Panc1 (cell line): ENCODE data around the gene ADARB2. TPM values are rescaled to one million over a fixed set of nuclear protein-coding genes. Genes with fewer than 3 reads are reported as not detected.

Experiments
- ATAC-seq: fragments of 200-7000 bp; cut with Tn5 transposase; 2 replicates; pipeline ENCODE4 v1.9.1; 2020; ENCODE audit warnings: mild to moderate bottlenecking, moderate library complexity
- BruUV-seq: library from RNA; stranded (reverse); fragments of 400-500 nt; replicated peaks from 2 replicates; lab custom pipeline; 2021; lab: Mats Ljungman, UMichigan
- CTCF ChIA-PET: fragments of 300-600 bp; sonication (Branson Sonifier 250); formaldehyde crosslinking; loops from one replicate; lab custom pipeline; 2022; ENCODE audit warnings: antibody characterized with exemption; lab: Charles Lee
- POLR2A ChIA-PET: fragments of 300-600 bp; sonication (Branson Sonifier 250); formaldehyde crosslinking; loops from one replicate; lab custom pipeline; 2022; ENCODE audit warnings: antibody characterized with exemption; lab: Charles Lee
- DNase-seq: peaks from one replicate; pipeline ENCODE4 v3.0.0-alpha.2; 2010; ENCODE audit warnings: low read depth, low spot score
- H3K27ac ChIP-seq: 2 replicates; pipeline ENCODE4 v1.5.1; 2011; ENCODE audit warnings: mild to moderate bottlenecking, low read length, inconsistent platforms
- H3K27me3 ChIP-seq: fragments of 200-500 bp; sonication (Bioruptor generic); 2 replicates; pipeline ENCODE4 v1.6.0; 2014; ENCODE audit warnings: low read length, inconsistent platforms; ENCODE audit not compliant: control insufficient read depth, insufficient read depth
- H3K36me3 ChIP-seq: fragments of 200-500 bp; sonication (Bioruptor generic); 2 replicates; pipeline ENCODE4 v1.5.1; 2014; ENCODE audit warnings: inconsistent platforms, mild to moderate bottlenecking, low read length, moderate library complexity; ENCODE audit not compliant: control insufficient read depth, insufficient read depth
- H3K4me1 ChIP-seq: 2 replicates; pipeline ENCODE4 v1.5.1; 2011; ENCODE audit warnings: inconsistent platforms, mild to moderate bottlenecking, low read length, moderate library complexity; ENCODE audit not compliant: control insufficient read depth, insufficient read depth
- H3K4me3 ChIP-seq, 2 experiments: 2 replicates each; pipeline ENCODE4 v1.5.1; 2011 to 2012; ENCODE audit warnings: low read depth in 2 of 2, low read length in 2 of 2, mild to moderate bottlenecking in 2 of 2, inconsistent platforms in 1 of 2, moderate library complexity in 1 of 2
- H3K9me3 ChIP-seq: fragments of 200-500 bp; sonication (Bioruptor generic); 2 replicates; pipeline ENCODE4 v1.5.1; 2014; ENCODE audit warnings: low read depth, mild to moderate bottlenecking, inconsistent platforms, low read length, moderate library complexity; ENCODE audit not compliant: control insufficient read depth, insufficient read depth
- POLR2AphosphoS5 ChIP-seq: IDR thresholded peaks from 2 replicates; pipeline ENCODE4 v1.6.1; 2012; ENCODE audit warnings: mild to moderate bottlenecking, low read depth, low read length, moderate library complexity
- SIN3A ChIP-seq: IDR thresholded peaks from 2 replicates; pipeline ENCODE4 v1.6.1; 2012; ENCODE audit warnings: low read depth, mild to moderate bottlenecking, low read length, moderate library complexity, borderline replicate concordance; ENCODE audit not compliant: insufficient read depth
- TCF7L2 ChIP-seq: IDR thresholded peaks from 2 replicates; pipeline ENCODE4 v1.6.1; 2011; ENCODE audit warnings: mild to moderate bottlenecking, low read depth, low read length, inconsistent platforms
- in situ Hi-C: cut with HindIII; loops from 2 replicates; pipeline ENCODE4 v1.10.0; 2016; ENCODE audit warnings: low sequenced_read_pairs, low pct_unique_long_range_greater_than_20kb
- intact Hi-C: fragments of 100-400 bp; cut with micrococcal nuclease; formaldehyde crosslinking; loops from one replicate; pipeline ENCODE4 v1.10.0; 2022; ENCODE audit not compliant: unreplicated experiment
- total RNA-seq: library from RNA; stranded (reverse); gene quantifications from one replicate; pipeline ENCODE4 v1.2.1, GENCODE V29; 2021; ENCODE audit not compliant: unreplicated experiment
- TF ChIP-seq, protein P1 (sequence below), 2 experiments: IDR thresholded peaks; 2 replicates each; pipeline ENCODE4 v1.6.1; 2011 to 2012; ENCODE audit warnings: low read depth in 2 of 2, control low read depth in 1 of 2, low read length in 1 of 2, mild to moderate bottlenecking in 1 of 2, moderate library complexity in 1 of 2; ENCODE audit not compliant: insufficient read depth in 1 of 2
- TF ChIP-seq, protein P2 (sequence below): fragments of 450-650 bp; IDR thresholded peaks from 2 replicates; pipeline ENCODE4 v1.5.1; 2017; ENCODE audit warnings: mild to moderate bottlenecking

Gene ADARB2
- total RNA-seq, 1 experiment from 2014 or later, result 0.31 TPM

DNA sequence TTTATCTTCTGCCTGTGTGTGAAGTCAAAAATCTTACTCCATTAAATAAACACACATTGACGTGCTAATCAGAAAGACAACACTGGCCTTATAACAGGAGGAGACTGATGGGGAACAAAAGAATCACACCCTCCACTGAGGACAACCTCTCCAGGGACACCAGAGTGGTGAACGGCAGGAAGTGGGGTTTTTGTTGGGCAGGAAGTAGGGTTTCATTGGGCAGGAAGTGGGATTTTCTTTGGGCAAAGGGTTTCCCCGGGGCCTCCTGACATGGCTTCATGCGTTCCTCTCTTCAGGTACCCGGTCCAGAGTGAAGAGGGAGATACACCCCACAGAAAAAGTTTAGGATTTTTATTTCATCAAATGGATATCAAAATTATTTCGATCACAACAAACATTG lies 30.6 kb downstream of the ADARB2 start:
- TF ChIP-seq, protein P1, sequence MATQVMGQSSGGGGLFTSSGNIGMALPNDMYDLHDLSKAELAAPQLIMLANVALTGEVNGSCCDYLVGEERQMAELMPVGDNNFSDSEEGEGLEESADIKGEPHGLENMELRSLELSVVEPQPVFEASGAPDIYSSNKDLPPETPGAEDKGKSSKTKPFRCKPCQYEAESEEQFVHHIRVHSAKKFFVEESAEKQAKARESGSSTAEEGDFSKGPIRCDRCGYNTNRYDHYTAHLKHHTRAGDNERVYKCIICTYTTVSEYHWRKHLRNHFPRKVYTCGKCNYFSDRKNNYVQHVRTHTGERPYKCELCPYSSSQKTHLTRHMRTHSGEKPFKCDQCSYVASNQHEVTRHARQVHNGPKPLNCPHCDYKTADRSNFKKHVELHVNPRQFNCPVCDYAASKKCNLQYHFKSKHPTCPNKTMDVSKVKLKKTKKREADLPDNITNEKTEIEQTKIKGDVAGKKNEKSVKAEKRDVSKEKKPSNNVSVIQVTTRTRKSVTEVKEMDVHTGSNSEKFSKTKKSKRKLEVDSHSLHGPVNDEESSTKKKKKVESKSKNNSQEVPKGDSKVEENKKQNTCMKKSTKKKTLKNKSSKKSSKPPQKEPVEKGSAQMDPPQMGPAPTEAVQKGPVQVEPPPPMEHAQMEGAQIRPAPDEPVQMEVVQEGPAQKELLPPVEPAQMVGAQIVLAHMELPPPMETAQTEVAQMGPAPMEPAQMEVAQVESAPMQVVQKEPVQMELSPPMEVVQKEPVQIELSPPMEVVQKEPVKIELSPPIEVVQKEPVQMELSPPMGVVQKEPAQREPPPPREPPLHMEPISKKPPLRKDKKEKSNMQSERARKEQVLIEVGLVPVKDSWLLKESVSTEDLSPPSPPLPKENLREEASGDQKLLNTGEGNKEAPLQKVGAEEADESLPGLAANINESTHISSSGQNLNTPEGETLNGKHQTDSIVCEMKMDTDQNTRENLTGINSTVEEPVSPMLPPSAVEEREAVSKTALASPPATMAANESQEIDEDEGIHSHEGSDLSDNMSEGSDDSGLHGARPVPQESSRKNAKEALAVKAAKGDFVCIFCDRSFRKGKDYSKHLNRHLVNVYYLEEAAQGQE (IDR thresholded peaks at IDR 0.05; ENCODE audit: insufficient read depth in 1 of 2, low read depth in 2 of 2, low read length in 1 of 2), result no peak
- TF ChIP-seq SIN3A, result no peak
- TF ChIP-seq, protein P2, sequence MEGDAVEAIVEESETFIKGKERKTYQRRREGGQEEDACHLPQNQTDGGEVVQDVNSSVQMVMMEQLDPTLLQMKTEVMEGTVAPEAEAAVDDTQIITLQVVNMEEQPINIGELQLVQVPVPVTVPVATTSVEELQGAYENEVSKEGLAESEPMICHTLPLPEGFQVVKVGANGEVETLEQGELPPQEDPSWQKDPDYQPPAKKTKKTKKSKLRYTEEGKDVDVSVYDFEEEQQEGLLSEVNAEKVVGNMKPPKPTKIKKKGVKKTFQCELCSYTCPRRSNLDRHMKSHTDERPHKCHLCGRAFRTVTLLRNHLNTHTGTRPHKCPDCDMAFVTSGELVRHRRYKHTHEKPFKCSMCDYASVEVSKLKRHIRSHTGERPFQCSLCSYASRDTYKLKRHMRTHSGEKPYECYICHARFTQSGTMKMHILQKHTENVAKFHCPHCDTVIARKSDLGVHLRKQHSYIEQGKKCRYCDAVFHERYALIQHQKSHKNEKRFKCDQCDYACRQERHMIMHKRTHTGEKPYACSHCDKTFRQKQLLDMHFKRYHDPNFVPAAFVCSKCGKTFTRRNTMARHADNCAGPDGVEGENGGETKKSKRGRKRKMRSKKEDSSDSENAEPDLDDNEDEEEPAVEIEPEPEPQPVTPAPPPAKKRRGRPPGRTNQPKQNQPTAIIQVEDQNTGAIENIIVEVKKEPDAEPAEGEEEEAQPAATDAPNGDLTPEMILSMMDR, result no peak
- no peak for TF ChIP-seq TCF7L2
- TF ChIP-seq POLR2AphosphoS5, result no peak
- BruUV-seq, result no TSS peak
- POLR2A ChIA-PET, result no interaction called here
- DNase-seq, result no peak
- no peak for ATAC-seq
- no peak overlapping the region for H3K4me3 ChIP-seq
- CTCF ChIA-PET, result no interaction called here
- in situ Hi-C loops, result no loop called here
- peaks cover 5% of the 10 kb centered on the region; the same call in 1 of the 2 replicates for H3K9me3 ChIP-seq
- no peaks in the 10 kb centered on the region for H3K36me3 ChIP-seq
- no peak overlapping the region for H3K27ac ChIP-seq
- H3K4me1 ChIP-seq, result no peaks in the 10 kb centered on the region
- no peaks in the 10 kb centered on the region for H3K27me3 ChIP-seq
- intact Hi-C loops, result no loop called here

DNA sequence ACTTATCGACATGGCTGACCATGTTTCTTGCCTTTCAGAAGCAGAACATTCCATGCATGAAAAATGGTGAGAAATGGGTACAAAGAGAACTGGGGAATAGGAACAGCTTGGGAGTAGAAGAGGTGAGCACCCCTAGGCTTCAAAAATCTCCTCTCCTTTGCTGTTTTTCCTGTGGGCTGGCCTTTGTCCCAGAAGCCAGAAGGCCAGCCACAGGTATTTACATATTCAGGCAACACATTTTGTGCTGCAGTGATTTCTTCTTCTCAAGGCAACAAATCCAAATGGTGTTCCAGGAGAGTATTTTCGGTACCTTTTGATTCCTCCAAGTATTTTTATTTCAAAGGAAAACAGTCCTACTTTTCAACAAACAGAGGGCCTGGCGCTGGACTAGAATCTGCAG lies 31.1 kb downstream of the ADARB2 start:
- peaks cover 5% of the 10 kb centered on the region; the same call in 1 of the 2 replicates for H3K9me3 ChIP-seq
- CTCF ChIA-PET, result interaction anchor here (0.8 kb wide), 1 partner anchor 1060 kb away, joined by 3 read pairs; no protein-coding TSS in a partner anchor
- in situ Hi-C loops (no loop called here), intact Hi-C loops (no loop called here)
- BruUV-seq, result no TSS peak
- no peaks in the 10 kb centered on the region for H3K36me3 ChIP-seq
- no peaks in the 10 kb centered on the region for H3K4me1 ChIP-seq
- no peak for DNase-seq
- H3K27ac ChIP-seq, result no peak overlapping the region
- ATAC-seq, result no peak
- POLR2A ChIA-PET, result no interaction called here
- no peaks in the 10 kb centered on the region for H3K27me3 ChIP-seq
- no peak overlapping the region for H3K4me3 ChIP-seq
- no peak for TF ChIP-seq TCF7L2
- no peak for TF ChIP-seq POLR2AphosphoS5

DNA sequence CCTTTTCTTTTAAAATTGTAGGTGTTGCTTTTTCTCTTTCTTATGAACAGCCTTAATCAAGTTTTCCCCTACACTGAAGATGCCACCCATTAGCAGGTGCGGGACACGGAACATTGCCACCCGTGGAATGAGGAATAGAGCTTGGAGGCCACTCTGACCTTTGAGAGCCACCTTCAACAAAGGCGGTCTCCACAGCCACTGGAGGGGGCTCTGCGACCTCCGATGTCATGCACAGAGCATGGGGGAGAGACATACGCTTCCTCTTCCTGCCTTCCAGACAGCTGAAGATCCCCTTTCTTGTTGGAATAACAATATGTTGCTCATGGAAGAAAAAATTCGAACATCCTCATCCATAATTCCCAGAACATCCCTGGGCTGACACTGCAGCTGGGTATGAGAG lies 39.1 kb downstream of the ADARB2 start:
- no peak for ATAC-seq
- CTCF ChIA-PET, result no interaction called here

More for the DNA sequence above, 39.1 kb downstream of the ADARB2 start:
- in situ Hi-C loops, result no loop called here
- no peak overlapping the region for H3K4me3 ChIP-seq
- no peak overlapping the region for H3K27ac ChIP-seq
- no peaks in the 10 kb centered on the region for H3K36me3 ChIP-seq
- DNase-seq, result no peak
- intact Hi-C loops, result no loop called here
- no peaks in the 10 kb centered on the region for H3K4me1 ChIP-seq
- TF ChIP-seq POLR2AphosphoS5 (no peak), SIN3A (no peak), TCF7L2 (no peak)
- TF ChIP-seq, protein P2, result no peak
- TF ChIP-seq, protein P1 (IDR thresholded peaks at IDR 0.05; ENCODE audit: insufficient read depth in 1 of 2, low read depth in 2 of 2, low read length in 1 of 2), result no peak
- no peaks in the 10 kb centered on the region for H3K27me3 ChIP-seq
- no TSS peak for BruUV-seq
- POLR2A ChIA-PET, result no interaction called here
- H3K9me3 ChIP-seq, result no peaks in the 10 kb centered on the region
